K562 (cell line): ENCODE measurements around the gene GAK. TPM values are rescaled to one million over a fixed set of nuclear protein-coding genes. Genes with fewer than 3 reads are reported as not detected.

Experiments used
- ATAC-seq: fragments of 200-7000 bp; cut with Tn5 transposase; 3 replicates; pipeline ENCODE4 v1.9.1; 2020; ENCODE audit warnings: moderate library complexity
- BruUV-seq: library from RNA; stranded (reverse); fragments of 400-500 nt; replicated peaks from 2 replicates; lab custom pipeline; 2021; lab: Mats Ljungman, UMichigan
- CTCF ChIA-PET: fragments of 300-600 bp; formaldehyde crosslinking; extraction: SDS; loops from one replicate; lab custom pipeline; 2021; ENCODE audit warnings: low intra/inter-chr PET ratio; lab: Yijun Ruan, JAX
- POLR2A ChIA-PET: fragments of 300-600, 350-650 bp; sonication (Branson Sonifier 250); formaldehyde crosslinking; extraction: SDS; loops from one replicate; lab custom pipeline; 2021; ENCODE audit warnings: antibody characterized with exemption, inconsistent platforms; lab: Yijun Ruan, JAX
- DNase-seq, 4 experiments: peaks; one replicate each; pipeline versions ENCODE4 v3.0.0 to v3.0.0-alpha.2; 2011 to 2018; ENCODE audit warnings: low spot score in 3 of 4, mixed read lengths in 3 of 4; ENCODE audit errors: extremely low read depth in 1 of 4
- FAIRE-seq: peaks from 2 replicates; lab custom pipeline; 2011; peaks lifted over from hg19 to GRCh38; lab: Jason Lieb, UNC
- H2AFZ ChIP-seq: 2 replicates; pipeline ENCODE4 v1.6.0; 2011; ENCODE audit warnings: low read depth, low read length, control low read depth, inconsistent platforms
- H3K27ac ChIP-seq: fragments of 200-600 bp; 3 replicates; pipeline ENCODE4 v1.8.0; 2011; ENCODE audit warnings: low read depth, mild to moderate bottlenecking, control low read depth, inconsistent platforms, low read length, moderate library complexity, mixed read lengths; ENCODE audit errors: extremely low read depth
- H3K27me3 ChIP-seq, 2 experiments: fragments of 300-600 bp in 1 of 2; 2 replicates in 1 of 2; 3 replicates in 1 of 2; pipeline versions ENCODE4 v1.6.0 to v1.8.0; 2011; ENCODE audit warnings: inconsistent platforms in 2 of 2, low read length in 2 of 2, mild to moderate bottlenecking in 1 of 2, mixed read lengths in 1 of 2, moderate library complexity in 1 of 2; ENCODE audit not compliant: control insufficient read depth in 2 of 2, insufficient read depth in 2 of 2
- H3K36me3 ChIP-seq: fragments of 300-600 bp; 3 replicates; pipeline ENCODE4 v1.8.0; 2011; ENCODE audit warnings: mild to moderate bottlenecking, low read length, inconsistent platforms; ENCODE audit not compliant: control insufficient read depth, insufficient read depth
- H3K4me1 ChIP-seq, 2 experiments: fragments of 200-600 bp in 1 of 2; replicated peaks in 1 of 2; 2 replicates in 1 of 2; 3 replicates in 1 of 2; pipeline versions ENCODE4 v1.5.1 to v1.8.0; 2011; ENCODE audit warnings: inconsistent platforms in 2 of 2, low read length in 2 of 2, mild to moderate bottlenecking in 1 of 2, mixed read lengths in 1 of 2, moderate library complexity in 1 of 2; ENCODE audit not compliant: control insufficient read depth in 2 of 2, insufficient read depth in 2 of 2
- H3K4me2 ChIP-seq: 2 replicates; pipeline ENCODE4 v1.6.1; 2011; ENCODE audit warnings: low read length, control low read depth, inconsistent platforms, mixed read lengths; ENCODE audit not compliant: insufficient read depth
- H3K4me3 ChIP-seq: fragments of 200-600 bp; sonication (generic), shearing (Covaris generic); 2 replicates; pipeline ENCODE4 v1.5.1; 2016; ENCODE audit warnings: control low read depth, inconsistent platforms
- H3K79me2 ChIP-seq: fragments of 200-600 bp; 3 replicates; pipeline ENCODE4 v1.8.0; 2011; ENCODE audit warnings: low read length, inconsistent platforms; ENCODE audit not compliant: control insufficient read depth, insufficient read depth
- H3K9ac ChIP-seq, 2 experiments: 2 replicates each; pipeline versions ENCODE4 v1.6.0 to v1.6.1; 2011; ENCODE audit warnings: low read depth in 2 of 2, low read length in 2 of 2, control low read depth in 1 of 2, inconsistent platforms in 1 of 2, mild to moderate bottlenecking in 1 of 2, mixed read lengths in 1 of 2; ENCODE audit not compliant: insufficient read depth in 1 of 2
- H3K9me1 ChIP-seq: one replicate; pipeline ENCODE4 v1.6.0; 2011; ENCODE audit warnings: inconsistent platforms, mild to moderate bottlenecking, low read length, moderate library complexity; ENCODE audit not compliant: control insufficient read depth, insufficient read depth
- H3K9me3 ChIP-seq: replicated peaks from 2 replicates; pipeline ENCODE4 v1.5.1; 2011; ENCODE audit warnings: low read depth, low read length, inconsistent platforms; ENCODE audit not compliant: control insufficient read depth, insufficient read depth
- H4K20me1 ChIP-seq: replicated peaks from 2 replicates; pipeline ENCODE4 v1.6.1; 2011; ENCODE audit warnings: low read length, inconsistent platforms, mixed read lengths; ENCODE audit not compliant: control insufficient read depth, insufficient read depth
- EP400 ChIP-seq: fragments of 450-650 bp; IDR thresholded peaks from 2 replicates; pipeline ENCODE4 v1.6.1; 2017; ENCODE audit warnings: antibody characterized with exemption, mild to moderate bottlenecking, moderate library complexity
- HDAC6 ChIP-seq: IDR thresholded peaks from 2 replicates; pipeline ENCODE4 v1.6.1; 2012; ENCODE audit warnings: low read depth, mild to moderate bottlenecking, control low read depth, inconsistent platforms, low read length, moderate library complexity
- JUND ChIP-seq, 2 experiments: IDR thresholded peaks; 2 replicates in 1 of 2; 3 replicates in 1 of 2; pipeline ENCODE4 v1.6.1; 2011; ENCODE audit warnings: borderline replicate concordance in 2 of 2, low read depth in 2 of 2, low read length in 2 of 2, improper control_type of control experiment in 1 of 2, missing biosample characterization in 1 of 2, missing genetic modification characterization in 1 of 2, missing genetic modification reagents in 1 of 2
- LARP7 ChIP-seq: fragments of 450-650 bp; IDR thresholded peaks from 2 replicates; pipeline ENCODE4 v1.6.1; 2016
- MED1 ChIP-seq: sonication (generic); formaldehyde crosslinking; IDR thresholded peaks from 2 replicates; pipeline ENCODE4 v1.8.1; 2023; ENCODE audit warnings: missing genetic modification reagents, borderline replicate concordance
- NFRKB ChIP-seq: fragments of 450-650 bp; IDR thresholded peaks from 2 replicates; pipeline ENCODE4 v1.6.1; 2016; ENCODE audit warnings: low read depth
- TEAD4 ChIP-seq, 2 experiments: sonication (generic) in 1 of 2; formaldehyde crosslinking in 1 of 2; IDR thresholded peaks; 2 replicates each; pipeline versions ENCODE4 v1.6.1 to v1.8.0; 2012 to 2022; ENCODE audit warnings: borderline replicate concordance in 1 of 2, inconsistent platforms in 1 of 2, low read length in 1 of 2, mild to moderate bottlenecking in 1 of 2, missing genetic modification reagents in 1 of 2
- TRIM28 ChIP-seq: fragments of 450-650 bp; IDR thresholded peaks from 2 replicates; pipeline ENCODE4 v1.6.1; 2017
- ZNF232 ChIP-seq: sonication (generic); formaldehyde crosslinking; IDR thresholded peaks from 2 replicates; pipeline ENCODE4 v1.8.0; 2022; ENCODE audit warnings: mild to moderate bottlenecking, missing genetic modification reagents
- ZNF696 ChIP-seq: fragments of 250-450 bp; sonication (Bioruptor Pico); conservative IDR thresholded peaks from 2 replicates; pipeline ENCODE4 v1.4.0; 2020; ENCODE audit warnings: mild to moderate bottlenecking, moderate library complexity
- WGBS: fragments of 100-300 bp; shearing (Covaris generic); methylation state at CpG from one replicate; pipeline ENCODE4 v1.1.6; 2016; ENCODE audit warnings: low coverage, mixed read lengths; ENCODE audit not compliant: insufficient coverage; ENCODE audit errors: missing lambda C conversion rate; 5-methylcytosine and 5-hydroxymethylcytosine counted together
- in situ Hi-C: fragments of 300-500 bp; cut with MboI; formaldehyde crosslinking; loops from 4 replicates; pipeline ENCODE4 v1.15.0; 2018; ENCODE audit warnings: inconsistent platforms, mixed read lengths
- intact Hi-C: fragments of 100-400 bp; cut with micrococcal nuclease; formaldehyde crosslinking; loops from 2 replicates; pipeline ENCODE4 v1.14.2; 2022
- polyA plus RNA-seq, 8 experiments: library from polyadenylated mRNA; depleted of rRNA in 4 of 8; stranded (reverse) in 5 of 8; unstranded in 3 of 8; fragments of >200 nt; fragmentation: Nextera tagmentation in 2 of 8; fragmentation: Illumina TruSeq in 1 of 8; extraction: Ambion mirVana in 2 of 8; extraction: Trizol in 1 of 8; gene quantifications; 2 replicates each; pipeline versions ENCODE4 v1.2.1 to v1.2.3, GENCODE V29; 2011 to 2014; ENCODE audit warnings: inconsistent platforms in 1 of 8, missing spikeins in 1 of 8
- total RNA-seq, 7 experiments: library from RNA; depleted of rRNA in 6 of 7; stranded (reverse); fragments of >200 nt in 6 of 7; fragmentation: Illumina TruSeq in 2 of 7; extraction: Trizol in 2 of 7; gene quantifications; 2 replicates each; pipeline versions ENCODE4 v1.2.1 to v1.2.3, GENCODE V29; 2011 to 2021; ENCODE audit warnings: low replicate concordance in 1 of 7
- TF ChIP-seq, protein P1 (sequence below): sonication (generic); IDR thresholded peaks from 2 replicates; pipeline ENCODE4 v1.6.1; 2016
- TF ChIP-seq, protein P2 (sequence below): fragments of 200-800 bp; sonication (Bioruptor generic); IDR thresholded peaks from 2 replicates; pipeline ENCODE4 v1.6.1; 2017; ENCODE audit warnings: missing genetic modification characterization, missing compliant biosample characterization
- TF ChIP-seq, protein P3 (sequence below), 2 experiments: fragments of 450-650 bp in 1 of 2; sonication (generic) in 1 of 2; formaldehyde crosslinking in 1 of 2; IDR thresholded peaks in 1 of 2; conservative IDR thresholded peaks in 1 of 2; 2 replicates each; pipeline versions ENCODE4 v1.6.1 to v1.8.1; 2016 to 2023; ENCODE audit warnings: mild to moderate bottlenecking in 2 of 2, moderate library complexity in 2 of 2, inconsistent platforms in 1 of 2, missing genetic modification reagents in 1 of 2

Gene GAK
- total and polyA plus RNA-seq, 9 of the 15 experiments (the other 6 are each of a cell fraction or from before 2014, with no cell fraction given), result 1.3 to 102 (median 16.2) TPM

DNA sequence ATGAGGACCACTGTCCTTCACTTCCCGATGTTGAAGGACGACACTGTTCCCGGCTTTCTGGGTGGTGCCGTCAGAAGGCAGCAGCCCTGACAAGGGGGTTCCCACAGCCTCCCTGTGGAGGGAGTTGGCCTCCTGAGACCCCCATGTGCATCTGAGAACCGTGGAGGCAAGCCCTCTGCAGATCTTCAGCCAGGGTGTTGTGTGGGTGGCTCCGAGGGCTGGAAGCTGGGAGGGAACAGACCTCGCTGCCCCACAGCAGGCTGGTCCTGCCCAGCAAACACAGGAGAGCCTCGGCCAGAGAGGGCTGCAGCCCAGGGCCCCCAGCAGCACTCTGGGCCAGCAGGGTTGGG, 25.1 kb upstream of the GAK start:
- no peak overlapping the region for H2AFZ ChIP-seq
- peaks cover 0 to 32% of the 10 kb centered on the region in 2 experiments; a peak in 2 of 5 replicates for H3K4me1 ChIP-seq
- BruUV-seq, result no TSS peak
- ChIA-PET CTCF (interaction anchor here (0.7 kb wide), 1 partner anchor 115 kb away, joined by 3 read pairs; no protein-coding TSS in a partner anchor), POLR2A (no interaction called here)
- H4K20me1 ChIP-seq, result no peaks in the 10 kb centered on the region
- FAIRE-seq (no peak), DNase-seq (no peak), ATAC-seq (no peak)
- no peak overlapping the region for H3K27ac ChIP-seq
- TF ChIP-seq, protein P1, sequence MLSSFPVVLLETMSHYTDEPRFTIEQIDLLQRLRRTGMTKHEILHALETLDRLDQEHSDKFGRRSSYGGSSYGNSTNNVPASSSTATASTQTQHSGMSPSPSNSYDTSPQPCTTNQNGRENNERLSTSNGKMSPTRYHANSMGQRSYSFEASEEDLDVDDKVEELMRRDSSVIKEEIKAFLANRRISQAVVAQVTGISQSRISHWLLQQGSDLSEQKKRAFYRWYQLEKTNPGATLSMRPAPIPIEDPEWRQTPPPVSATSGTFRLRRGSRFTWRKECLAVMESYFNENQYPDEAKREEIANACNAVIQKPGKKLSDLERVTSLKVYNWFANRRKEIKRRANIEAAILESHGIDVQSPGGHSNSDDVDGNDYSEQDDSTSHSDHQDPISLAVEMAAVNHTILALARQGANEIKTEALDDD, result no peak
- no peak for TF ChIP-seq TRIM28
- no peak for TF ChIP-seq ZNF232 (CRISPR knock-in tag)
- no peak for TF ChIP-seq EP400
- TF ChIP-seq HDAC6, result no peak
- TF ChIP-seq, protein P2, sequence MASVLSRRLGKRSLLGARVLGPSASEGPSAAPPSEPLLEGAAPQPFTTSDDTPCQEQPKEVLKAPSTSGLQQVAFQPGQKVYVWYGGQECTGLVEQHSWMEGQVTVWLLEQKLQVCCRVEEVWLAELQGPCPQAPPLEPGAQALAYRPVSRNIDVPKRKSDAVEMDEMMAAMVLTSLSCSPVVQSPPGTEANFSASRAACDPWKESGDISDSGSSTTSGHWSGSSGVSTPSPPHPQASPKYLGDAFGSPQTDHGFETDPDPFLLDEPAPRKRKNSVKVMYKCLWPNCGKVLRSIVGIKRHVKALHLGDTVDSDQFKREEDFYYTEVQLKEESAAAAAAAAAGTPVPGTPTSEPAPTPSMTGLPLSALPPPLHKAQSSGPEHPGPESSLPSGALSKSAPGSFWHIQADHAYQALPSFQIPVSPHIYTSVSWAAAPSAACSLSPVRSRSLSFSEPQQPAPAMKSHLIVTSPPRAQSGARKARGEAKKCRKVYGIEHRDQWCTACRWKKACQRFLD (CRISPR knock-in tag), result no peak
- no peak for TF ChIP-seq MED1 (CRISPR knock-in tag)
- no peak for TF ChIP-seq LARP7
- TF ChIP-seq, protein P3, sequence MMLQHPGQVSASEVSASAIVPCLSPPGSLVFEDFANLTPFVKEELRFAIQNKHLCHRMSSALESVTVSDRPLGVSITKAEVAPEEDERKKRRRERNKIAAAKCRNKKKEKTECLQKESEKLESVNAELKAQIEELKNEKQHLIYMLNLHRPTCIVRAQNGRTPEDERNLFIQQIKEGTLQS (IDR thresholded peaks at IDR 0.05), result no peak
- TF ChIP-seq, protein P3 (CRISPR knock-in tag; conservative IDR thresholded peaks at IDR 0.05), result no peak
- TF ChIP-seq JUND (IDR thresholded peaks at IDR 0.05; ENCODE audit: borderline replicate concordance, low read depth, low read length), result no peak
- TF ChIP-seq JUND (tag; IDR thresholded peaks at IDR 0.05; ENCODE audit: borderline replicate concordance, low read depth, low read length), result no peak
- TF ChIP-seq NFRKB, result no peak
- no peak for TF ChIP-seq TEAD4 (IDR thresholded peaks at IDR 0.05; ENCODE audit: low read length)
- no peak for TF ChIP-seq TEAD4 (CRISPR knock-in tag; IDR thresholded peaks at IDR 0.05; ENCODE audit: borderline replicate concordance)
- no peak for TF ChIP-seq ZNF696 (CRISPR knock-in tag)
- no peak overlapping the region for H3K4me2 ChIP-seq
- H3K36me3 ChIP-seq, result peaks cover 9% of the 10 kb centered on the region; the same call in 1 of the 3 replicates
- 66% methylated on average over 8 of the region's 8 CpGs for WGBS
- H3K4me3 ChIP-seq, result no peak overlapping the region
- no peaks in the 10 kb centered on the region for H3K27me3 ChIP-seq
- no peaks in the 10 kb centered on the region for H3K9me3 ChIP-seq
- in situ Hi-C loops (no loop called here), intact Hi-C loops (no loop called here)
- H3K9ac ChIP-seq, result peak overlapping the region in 1 of 2 experiments; percentile 58; a peak in 1 of 4 replicates
- H3K79me2 ChIP-seq, result no peaks in the 10 kb centered on the region
- H3K9me1 ChIP-seq, result no peaks in the 10 kb centered on the region
